GM18870 (cell line): ENCODE data around the gene DENND1A.
"Not testable (repeated sequence)": the region's sequence is repeated elsewhere in the genome, so short reads cannot be mapped to it uniquely, and the experiment has no call there.

Experiments used
- ATAC-seq: cut with Tn5 transposase; IDR thresholded peaks from one replicate; pipeline ENCODE4 v1.9.1; 2021; ENCODE audit warnings: moderate library complexity; ENCODE audit not compliant: unreplicated experiment

Gene DENND1A

DNA sequence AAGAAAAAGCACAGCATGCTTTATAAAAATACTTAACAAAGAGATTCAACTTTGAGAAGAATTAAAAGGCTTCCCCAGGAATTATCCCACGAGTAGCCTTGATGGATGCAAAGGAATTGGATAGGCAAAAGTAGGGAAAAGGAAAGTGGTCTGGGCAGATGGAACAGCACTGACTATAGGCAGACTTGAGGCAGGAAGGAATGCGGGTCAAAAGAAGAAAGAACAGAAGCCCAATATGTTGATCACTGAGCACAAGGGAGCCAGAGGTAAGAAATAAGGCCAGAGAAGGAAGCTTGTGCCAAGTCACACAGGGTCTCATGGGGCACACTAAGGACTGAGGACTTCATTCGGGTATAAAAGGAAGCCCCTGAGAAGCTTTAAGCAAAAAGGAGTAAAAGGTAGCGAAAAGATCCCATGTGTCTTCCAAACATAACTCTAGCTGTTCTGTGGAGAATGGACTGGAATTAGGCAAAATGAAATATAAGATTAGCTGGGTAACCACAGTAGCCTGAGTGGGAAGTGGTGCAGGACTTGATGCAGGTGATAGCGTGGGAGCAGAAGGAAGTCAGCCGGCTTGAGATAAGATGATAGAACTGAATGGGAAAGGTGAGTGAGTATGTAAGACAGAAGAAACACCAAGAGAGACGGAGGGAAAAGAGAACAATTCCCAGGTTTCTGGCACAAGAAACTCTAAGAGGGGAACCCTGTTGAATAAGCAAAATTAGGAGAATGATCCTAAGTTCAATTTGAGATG, 106.6 kb downstream of the DENND1A start:
- no peak for ATAC-seq

DNA sequence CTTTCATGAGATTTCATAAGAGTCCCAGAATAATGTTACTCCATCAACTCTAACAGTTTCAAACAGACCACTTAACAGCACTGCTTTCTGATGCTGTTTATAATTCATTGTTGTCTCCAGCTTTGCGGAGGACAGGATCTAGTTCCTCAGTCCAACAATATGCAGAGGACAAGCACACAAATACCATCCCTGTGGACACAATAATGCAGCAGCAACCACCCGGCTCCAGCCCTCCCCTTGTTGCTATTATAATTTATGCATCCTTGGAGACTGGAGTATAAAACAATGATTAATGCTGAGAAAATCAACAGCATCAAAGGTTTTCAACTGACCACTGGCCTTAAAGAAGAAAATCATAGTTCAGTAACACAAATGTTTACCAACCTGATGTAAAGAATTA, 108.3 kb downstream of the DENND1A start:
- ATAC-seq, result no peak

DNA sequence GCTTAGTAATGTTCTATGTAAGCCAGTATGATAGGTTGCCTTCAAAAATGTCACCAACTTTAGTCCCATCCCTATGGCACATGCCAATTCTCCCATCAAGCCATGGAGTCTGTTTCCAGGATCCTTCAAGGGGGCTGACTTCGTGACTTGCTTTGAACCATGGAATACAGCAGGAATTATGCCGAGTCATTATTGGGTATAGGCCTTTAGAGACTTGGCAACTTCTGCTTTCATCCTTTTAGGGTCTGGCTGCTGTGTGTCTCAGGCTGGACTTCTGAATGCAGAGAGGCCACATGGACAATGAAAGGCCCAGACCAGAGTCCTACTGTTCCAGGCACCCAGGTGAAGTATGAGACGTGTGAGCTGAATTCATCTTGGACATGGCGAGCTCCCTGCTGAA, 109.8 kb downstream of the DENND1A start:
- ATAC-seq, result no peak

DNA sequence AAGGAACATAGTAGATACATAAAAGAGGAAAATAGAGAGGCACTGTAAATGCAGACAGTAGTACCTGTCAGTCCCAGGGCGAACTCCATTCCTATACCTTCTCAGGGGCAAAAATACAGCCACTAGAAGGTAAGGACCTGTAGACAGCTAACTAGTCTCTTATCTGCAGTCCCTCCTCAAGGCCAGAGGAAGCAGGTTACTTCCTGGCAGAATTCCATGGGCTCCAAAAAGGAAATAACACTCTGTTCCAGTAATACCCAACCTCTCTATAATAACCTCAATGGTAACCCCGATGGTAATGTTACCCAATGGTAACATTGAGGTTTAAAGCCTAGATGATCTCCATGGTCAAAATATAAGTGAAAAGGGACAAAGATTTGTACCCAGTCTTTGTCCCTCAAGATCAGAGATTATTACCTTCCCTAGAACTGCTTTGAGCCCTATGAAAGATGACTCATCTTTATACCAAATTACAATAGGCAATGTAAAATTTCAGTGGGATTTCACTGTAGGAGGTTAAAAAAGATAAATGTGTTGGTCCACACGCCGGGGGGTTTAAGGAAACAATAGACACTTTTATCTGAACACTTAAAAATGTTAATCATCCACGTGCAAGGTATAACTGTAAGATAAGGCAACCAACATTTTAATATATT, 113.0 kb downstream of the DENND1A start:
- no peak for ATAC-seq

DNA sequence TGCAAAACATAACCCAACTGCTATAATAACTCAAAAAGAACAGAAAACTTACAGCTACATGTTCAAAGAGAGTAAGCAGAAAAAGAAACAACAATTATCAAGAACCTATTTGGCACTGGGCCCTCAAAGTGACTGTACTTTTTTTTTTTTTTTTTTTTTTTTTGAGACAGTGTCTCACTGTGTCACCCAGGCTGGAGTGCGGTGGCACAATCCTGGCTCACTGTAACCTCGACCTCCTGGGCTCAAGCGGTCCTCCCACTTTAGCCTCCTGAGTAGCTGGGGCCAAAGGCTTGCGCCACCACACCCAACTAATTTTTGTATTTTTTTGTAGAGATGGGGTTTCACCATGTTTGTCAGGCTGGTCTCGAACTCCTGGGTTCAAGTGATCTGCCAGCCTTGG, 114.1 kb downstream of the DENND1A start:
- not testable (repeated sequence) for ATAC-seq

DNA sequence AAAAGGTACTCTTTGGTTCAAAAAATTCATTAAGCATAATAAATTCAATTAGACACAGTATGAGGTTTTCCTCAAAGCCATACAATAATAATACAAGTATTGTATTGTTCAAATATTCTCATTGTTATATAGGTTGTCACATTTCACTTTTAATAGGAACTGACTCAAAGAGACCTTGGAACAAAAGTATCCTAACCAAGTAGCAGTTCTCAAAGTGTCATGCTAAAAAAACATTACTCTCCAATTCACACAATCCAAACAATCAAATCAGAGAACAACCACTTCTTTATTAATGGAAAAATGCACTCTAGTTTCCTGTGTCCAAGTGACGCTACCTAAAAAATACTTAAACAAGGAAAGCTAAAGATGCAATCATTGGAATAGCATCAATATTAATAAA, 115.4 kb downstream of the DENND1A start:
- no peak for ATAC-seq

DNA sequence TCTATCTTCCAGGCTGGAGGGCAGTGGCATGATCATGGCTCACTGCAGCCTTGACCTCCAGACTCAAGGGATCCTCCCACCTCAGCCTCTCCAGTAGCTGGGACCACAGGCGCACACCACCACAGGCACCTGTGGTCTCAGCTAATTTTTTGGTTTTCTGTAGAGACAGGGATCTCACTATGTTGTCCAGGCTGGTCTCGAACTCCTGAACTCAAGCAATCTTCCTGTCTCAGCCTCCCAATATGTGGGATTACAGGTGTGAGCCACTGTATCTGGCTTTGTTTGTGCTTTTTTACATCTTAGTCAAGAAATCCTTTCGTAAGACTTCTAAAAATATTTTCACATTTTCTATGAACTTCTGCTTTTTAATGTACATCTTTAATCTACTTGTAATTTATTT, 116.9 kb downstream of the DENND1A start:
- no peak for ATAC-seq

DNA sequence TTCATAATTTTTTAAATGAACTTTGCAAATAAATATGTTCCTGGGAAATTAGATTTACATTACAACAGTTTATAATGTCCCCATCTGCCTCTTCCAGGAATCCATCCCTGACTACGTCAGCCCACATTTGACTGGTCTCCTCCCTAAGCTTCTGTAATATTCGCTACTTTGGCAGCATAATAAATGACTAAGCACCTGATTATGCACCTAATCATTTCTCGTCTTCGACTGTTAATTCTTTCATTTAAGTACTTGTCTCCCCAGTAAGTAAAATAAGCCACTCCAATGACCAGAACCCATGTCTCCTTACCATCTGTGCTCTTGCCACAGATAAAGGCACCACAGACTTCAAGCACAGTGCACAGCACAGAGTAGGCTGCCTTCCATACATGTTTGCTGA, 122.7 kb downstream of the DENND1A start:
- ATAC-seq, result no peak

DNA sequence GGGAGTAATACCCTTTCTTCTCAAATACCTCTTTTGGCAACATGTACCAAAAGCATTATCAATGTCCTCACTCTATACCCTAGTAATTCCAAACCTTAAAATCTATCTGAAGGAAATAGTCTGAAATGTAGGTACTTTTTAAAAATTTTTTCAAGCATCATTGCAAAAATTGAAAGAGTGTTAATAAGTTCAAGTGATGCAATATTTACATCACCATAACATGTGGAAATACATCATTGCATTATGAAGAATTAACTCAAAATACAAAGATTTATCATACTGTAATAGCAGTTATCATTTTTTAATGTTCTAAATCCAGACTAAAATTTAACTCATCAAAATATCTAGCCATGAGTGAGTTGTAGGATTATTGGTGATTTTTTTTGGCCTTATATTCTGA, 123.1 kb downstream of the DENND1A start:
- ATAC-seq, result no peak

DNA sequence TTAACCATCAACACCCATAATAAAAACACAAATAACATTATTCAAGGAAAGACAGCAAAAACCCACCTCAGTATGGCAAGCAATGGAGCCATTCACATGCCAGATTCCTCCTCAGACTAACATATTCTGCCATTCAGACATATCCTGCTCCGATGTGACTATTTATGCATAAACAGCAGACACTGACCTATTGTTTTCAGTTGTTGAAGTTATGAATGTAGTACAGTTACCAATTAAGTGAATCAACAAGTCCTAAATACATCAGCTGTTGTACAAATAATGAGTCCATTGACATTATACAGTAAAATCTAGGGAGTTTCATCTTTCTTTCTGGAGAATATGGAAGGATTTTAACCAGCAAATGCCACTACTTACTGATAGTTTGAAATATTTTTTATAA, 131.7 kb downstream of the DENND1A start:
- no peak for ATAC-seq

DNA sequence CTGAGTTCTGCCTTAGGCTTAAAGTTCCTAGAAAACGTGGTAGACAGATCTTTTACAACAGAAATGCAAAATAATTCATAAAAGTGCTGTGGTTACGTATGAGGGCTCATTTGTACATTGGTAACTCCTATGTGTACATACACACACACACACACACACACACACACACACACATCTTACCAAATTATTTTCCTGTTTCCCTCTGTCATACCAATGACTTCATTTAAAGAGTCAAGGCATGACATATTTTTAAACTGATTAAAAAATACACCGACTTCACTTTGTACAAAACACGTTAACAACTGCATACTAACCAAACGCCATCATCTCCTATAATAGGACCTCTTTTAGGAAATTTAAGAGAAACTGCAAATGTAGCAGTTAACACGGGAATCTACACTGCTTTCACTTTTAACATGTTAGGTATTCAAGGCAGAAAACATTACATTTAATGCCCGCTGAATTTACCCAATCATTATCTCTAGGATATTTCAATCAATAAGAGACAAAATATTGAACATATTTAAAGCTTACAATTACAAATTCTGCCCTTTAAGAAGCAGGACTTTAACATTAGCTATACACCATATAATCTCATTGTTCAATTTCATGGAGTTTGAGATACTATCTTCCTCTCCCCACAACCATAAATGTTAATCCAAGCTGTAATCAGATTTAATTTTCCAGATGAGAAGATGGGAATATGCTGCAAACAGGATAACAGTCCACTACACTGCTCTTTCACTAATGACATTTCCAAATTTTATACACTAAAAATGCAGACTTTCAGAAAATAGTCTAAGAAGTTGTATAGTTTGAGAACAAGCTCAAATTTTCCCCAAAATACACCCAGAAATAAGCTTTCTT, 133.1 kb downstream of the DENND1A start:
- ATAC-seq, result no peak

DNA sequence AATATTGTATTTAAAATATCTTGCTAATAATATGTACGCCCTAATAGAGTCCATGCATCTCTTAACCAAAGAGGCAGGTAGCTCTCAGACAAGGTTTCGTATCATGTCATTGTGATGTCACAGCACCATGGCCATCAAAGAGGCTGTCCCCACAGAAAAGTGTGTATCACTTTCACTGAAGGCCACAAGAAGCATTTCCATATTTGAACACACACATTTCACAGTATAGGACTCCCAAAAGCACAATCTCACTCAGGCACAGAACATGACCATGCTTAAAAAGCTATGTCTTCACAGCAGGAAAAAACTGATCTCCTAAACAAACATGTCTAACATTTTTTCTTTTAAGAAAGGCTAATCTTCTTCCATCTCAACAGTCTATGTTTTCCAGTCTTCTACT, 133.8 kb downstream of the DENND1A start:
- no peak for ATAC-seq

DNA sequence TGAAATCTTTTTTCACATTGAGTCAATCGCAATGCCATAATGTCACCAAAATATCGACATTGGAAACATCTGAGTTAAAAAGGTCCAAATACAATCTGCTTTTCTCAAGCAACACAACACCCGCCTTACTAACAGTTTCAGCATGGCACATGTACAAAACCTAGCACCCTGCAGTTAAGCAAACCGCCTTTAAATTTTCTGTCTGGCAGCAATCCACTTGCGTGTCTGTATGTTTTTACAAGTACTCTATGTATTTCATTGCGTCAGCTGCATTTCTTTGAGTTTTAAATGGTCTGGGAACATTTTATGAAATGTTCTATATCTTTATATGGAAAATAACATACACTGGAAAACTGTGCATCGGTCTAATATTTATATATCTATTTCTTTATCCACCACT, 134.6 kb downstream of the DENND1A start:
- ATAC-seq, result no peak

DNA sequence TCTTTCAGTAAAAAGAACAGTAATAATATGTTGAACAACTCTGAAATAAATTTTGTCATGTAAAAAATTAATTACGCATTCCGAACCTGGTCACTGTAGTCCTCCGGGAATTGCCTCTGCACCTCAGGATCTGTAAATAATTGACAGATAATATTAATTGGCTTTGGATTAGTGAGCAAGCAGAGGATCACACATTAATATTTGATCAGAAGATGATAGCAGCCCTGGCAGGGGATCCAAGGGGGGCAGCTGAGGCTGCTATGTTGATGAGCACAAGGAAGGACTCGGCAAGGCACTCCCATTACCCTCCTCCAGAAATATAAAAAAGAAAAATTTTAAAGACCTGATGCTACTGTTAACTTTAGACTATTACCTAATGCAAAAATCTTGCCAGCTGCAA, 137.4 kb downstream of the DENND1A start:
- no peak for ATAC-seq

DNA sequence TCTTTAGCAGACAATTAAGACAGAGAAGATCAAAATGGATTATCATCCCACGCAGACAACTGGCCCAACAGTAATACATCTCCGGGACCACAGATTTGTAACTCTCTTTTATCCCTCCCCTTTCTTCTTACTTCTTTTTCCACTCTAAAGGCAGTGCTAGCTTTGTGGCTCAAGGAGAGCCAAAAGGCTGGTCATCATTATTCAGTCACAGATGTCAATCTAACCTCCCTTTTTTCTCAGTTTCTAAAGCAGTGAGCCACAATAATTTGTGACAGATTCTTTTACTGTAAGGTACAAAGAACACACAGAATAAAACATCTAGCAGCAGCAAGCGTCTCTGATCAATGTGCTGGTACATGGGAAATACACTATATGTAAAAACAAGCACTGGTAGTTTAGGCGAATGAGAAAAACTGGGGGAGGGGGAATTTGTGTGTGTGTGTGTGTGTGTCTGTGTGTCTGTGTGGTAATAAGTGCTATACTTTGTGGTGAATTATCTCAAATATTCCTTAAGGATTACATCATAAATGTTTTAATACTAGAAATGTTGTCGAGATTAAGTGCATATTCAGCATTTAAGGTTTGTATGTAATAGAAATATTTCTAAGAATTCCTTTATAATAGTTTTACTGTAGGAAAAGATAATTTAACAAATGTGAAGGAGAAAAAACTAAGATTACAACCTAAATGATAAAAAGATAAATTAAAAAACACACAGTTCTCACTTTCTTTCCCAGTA, 140.2 kb downstream of the DENND1A start:
- ATAC-seq, result no peak

DNA sequence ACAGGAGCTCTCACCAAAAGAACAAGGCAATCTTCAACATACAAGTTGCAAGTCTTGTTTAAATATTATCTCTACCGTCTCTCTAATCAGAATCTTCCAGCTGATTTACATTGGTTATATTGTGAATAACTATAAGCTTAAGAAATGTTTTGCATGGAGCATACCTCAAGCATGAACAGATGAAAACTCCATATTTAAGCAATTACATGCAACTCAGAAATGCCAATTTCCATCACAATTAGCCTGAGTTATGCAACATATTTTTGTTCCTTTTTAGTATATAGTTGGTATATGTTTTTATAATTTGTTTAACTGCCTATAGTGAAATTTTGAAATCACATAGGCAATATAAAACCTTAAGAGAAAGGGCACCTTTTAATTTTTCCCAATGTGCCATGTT, 142.5 kb downstream of the DENND1A start:
- ATAC-seq, result no peak

DNA sequence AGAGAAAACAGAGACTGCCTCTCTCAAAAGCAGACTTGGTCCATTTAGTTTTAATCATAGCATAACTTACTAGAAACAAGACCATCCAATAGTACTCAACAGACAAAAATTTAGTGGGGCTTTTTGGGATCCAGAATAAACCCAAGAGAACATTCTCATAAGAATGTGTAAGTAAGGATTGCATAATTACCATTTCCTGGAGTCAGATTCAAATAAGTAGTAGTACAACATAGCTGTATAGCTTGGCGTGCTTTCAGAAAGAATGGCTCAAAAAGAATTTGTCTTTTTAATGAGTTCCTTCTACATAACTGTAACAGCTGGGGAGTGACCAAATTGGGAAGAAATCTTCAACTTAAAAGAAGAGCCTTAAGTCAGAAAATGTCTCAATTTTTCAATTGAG, 145.4 kb downstream of the DENND1A start:
- ATAC-seq, result no peak

DNA sequence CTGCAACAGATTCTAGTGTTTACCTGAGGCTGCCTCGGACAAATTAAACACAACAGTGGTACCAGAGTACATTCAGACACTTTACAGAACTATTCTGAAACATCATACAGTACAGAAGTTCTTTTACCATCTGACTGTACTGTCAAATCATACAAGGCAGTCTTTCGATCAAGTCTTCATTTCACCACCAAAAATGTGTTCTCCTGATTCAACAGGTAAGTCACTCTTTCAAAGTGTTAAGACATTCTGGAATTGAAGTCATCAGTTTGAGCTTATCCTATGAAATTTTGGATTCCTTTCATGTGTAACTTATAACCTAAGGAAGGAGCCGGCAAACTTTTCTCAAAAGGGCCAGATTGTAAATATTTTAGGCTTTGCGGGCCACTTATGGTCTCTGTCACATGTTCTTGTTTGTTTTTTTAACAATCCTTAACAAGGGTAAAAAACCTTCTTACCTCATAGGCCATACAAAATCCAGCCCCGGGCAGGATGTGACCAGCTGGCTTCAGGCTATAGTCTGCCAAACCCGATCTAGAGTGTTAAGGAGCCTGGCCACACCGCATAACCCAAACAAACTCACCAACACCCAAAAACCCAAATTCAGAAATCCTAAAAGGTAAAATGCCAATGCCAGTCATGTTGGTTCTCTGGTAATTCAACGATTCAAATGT, 151.6 kb downstream of the DENND1A start:
- no peak for ATAC-seq

DNA sequence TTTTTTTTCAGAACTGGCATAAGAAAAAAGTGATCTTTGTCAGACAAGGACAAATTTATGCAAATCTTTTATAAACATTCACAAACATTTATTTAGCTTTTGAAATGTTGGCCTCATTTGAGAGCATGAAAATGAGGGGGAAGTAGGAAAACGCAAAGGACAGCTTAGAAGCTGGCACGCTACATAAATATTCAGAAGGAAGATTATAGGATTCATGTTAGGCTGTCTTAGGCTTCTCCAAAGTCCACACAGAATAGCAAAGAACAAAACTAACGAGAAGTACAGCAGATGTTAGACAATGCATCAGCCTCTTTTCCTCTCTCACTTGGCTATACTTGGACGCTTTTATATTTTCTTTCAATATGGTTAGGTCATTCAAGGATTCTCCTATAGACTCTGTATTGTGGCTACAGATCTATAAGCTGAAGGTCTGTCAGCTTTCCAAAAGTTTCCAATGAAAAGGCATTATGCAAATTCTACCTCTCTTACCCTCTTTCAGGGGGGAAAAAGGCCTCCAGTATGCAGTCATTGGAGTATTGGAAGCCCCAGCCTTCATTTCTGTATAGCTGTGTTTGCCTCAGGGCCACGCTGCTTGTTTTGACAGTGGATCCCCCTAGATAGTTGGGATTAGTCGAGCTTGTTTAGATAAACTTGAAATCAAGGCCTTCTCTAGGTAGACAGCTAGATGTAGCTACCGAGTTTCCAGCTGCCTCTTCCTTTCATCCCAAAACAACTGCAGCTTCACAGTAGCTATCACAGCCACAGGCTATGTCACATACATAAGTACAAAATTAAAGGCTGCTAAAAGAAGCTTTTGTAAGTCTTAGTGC, 153.0 kb downstream of the DENND1A start:
- ATAC-seq, result no peak
